Measurements from ENCODE around the gene IRF4.
"Not testable (repeated sequence)": the region's sequence is repeated elsewhere in the genome, so short reads cannot be mapped to it uniquely, and the experiment has no call there.

The IRF4 gene

GRCh38 chr6:367298-367794 lies 24.2 kb upstream of the IRF4 start:
- no peak for DNase-seq (ENCODE audit: low read depth)
- H3K4me3 ChIP-seq (ENCODE audit: low read depth, low read length): no peak overlapping the region
- no peak for TF ChIP-seq CTCF (conservative IDR thresholded peaks at IDR 0.05; ENCODE audit: low read depth, low read length)

- no peak for DNase-seq (ENCODE audit: low read depth)
- no peak overlapping the region for H3K4me3 ChIP-seq (ENCODE audit: low read depth, low read length)
- TF ChIP-seq CTCF (conservative IDR thresholded peaks at IDR 0.05; ENCODE audit: low read depth, low read length): no peak
Measured at GRCh38 chr6:367891-368630, 23.5 kb upstream of the IRF4 start.

- H3K4me3 ChIP-seq (ENCODE audit: low read depth, low read length): no peak overlapping the region
- TF ChIP-seq CTCF (conservative IDR thresholded peaks at IDR 0.05; ENCODE audit: low read depth, low read length): no peak
- DNase-seq (ENCODE audit: low read depth): no peak
Measured at GRCh38 chr6:369559-370431, 21.8 kb upstream of the IRF4 start.

- no peak for TF ChIP-seq CTCF (conservative IDR thresholded peaks at IDR 0.05; ENCODE audit: low read depth, low read length)
- DNase-seq (ENCODE audit: low read depth): no peak
- H3K4me3 ChIP-seq (ENCODE audit: low read depth, low read length): no peak overlapping the region
Measured at GRCh38 chr6:370555-370954, 21.0 kb upstream of the IRF4 start.

GRCh38 chr6:371851-372250 lies 19.7 kb upstream of the IRF4 start:
- not testable (repeated sequence) for H3K4me3 ChIP-seq (ENCODE audit: low read depth, low read length); DNase-seq (ENCODE audit: low read depth)

- no peak overlapping the region for H3K4me3 ChIP-seq (ENCODE audit: low read depth, low read length)
- DNase-seq (ENCODE audit: low read depth): no peak
- TF ChIP-seq CTCF (conservative IDR thresholded peaks at IDR 0.05; ENCODE audit: low read depth, low read length): no peak
Measured at GRCh38 chr6:372336-372911, 19.1 kb upstream of the IRF4 start.

- no peak for DNase-seq (ENCODE audit: low read depth)
- TF ChIP-seq CTCF (conservative IDR thresholded peaks at IDR 0.05; ENCODE audit: low read depth, low read length): no peak
- H3K4me3 ChIP-seq (ENCODE audit: low read depth, low read length): no peak overlapping the region
Measured at GRCh38 chr6:373031-373430, 18.5 kb upstream of the IRF4 start.
